GM12878 (cell line): ENCODE results near the gene FKTN. TPM values are rescaled to one million over a fixed set of nuclear protein-coding genes. Genes with fewer than 3 reads are reported as not detected.
"Not testable (repeated sequence)": the region's sequence is repeated elsewhere in the genome, so short reads cannot be mapped to it uniquely, and the experiment has no call there.

Experiments used
- ATAC-seq: fragments of 200-7000 bp; cut with Tn5 transposase; 3 replicates; pipeline ENCODE4 v1.9.1; 2020; ENCODE audit warnings: mild to moderate bottlenecking, moderate library complexity
- BruUV-seq: library from RNA; stranded (reverse); fragments of 400-500 nt; replicated peaks from 2 replicates; lab custom pipeline; 2021; lab: Mats Ljungman, UMichigan
- CTCF ChIA-PET: fragments of 300-600 bp; sonication (Branson Sonifier 250); formaldehyde crosslinking; extraction: SDS; loops from one replicate; lab custom pipeline; 2021; ENCODE audit warnings: inconsistent platforms; lab: Yijun Ruan, JAX
- POLR2A ChIA-PET: fragments of 350-600 bp; formaldehyde crosslinking; extraction: SDS; loops from one replicate; lab custom pipeline; 2021; ENCODE audit warnings: inconsistent platforms; lab: Charles Lee
- RAD21 ChIA-PET: fragments of 300-600 bp; sonication (Branson Sonifier 250); formaldehyde crosslinking; loops from one replicate; lab custom pipeline; 2023; ENCODE audit warnings: antibody characterized with exemption; ENCODE audit not compliant: unreplicated experiment; lab: Charles Lee
- SMC1A ChIA-PET: fragments of 300-600 bp; sonication (Branson Sonifier 250); formaldehyde crosslinking; loops from one replicate; lab custom pipeline; 2023; ENCODE audit not compliant: unreplicated experiment, uncharacterized antibody; lab: Charles Lee
- DNase-seq: peaks from one replicate; pipeline ENCODE4 v3.0.0-alpha.2; 2011; ENCODE audit warnings: low read depth, low spot score
- FAIRE-seq: peaks from 3 replicates; lab custom pipeline; 2011; peaks lifted over from hg19 to GRCh38; lab: Jason Lieb, UNC
- H2AFZ ChIP-seq: 2 replicates; pipeline ENCODE4 v1.6.0; 2011; ENCODE audit warnings: low read depth, low read length, control low read depth; ENCODE audit not compliant: control insufficient read depth
- H3K27ac ChIP-seq: 2 replicates; pipeline ENCODE4 v1.5.1; 2011; ENCODE audit warnings: control low read depth; ENCODE audit not compliant: control insufficient read depth, insufficient read depth
- H3K27me3 ChIP-seq, 2 experiments: replicated peaks in 1 of 2; 2 replicates each; pipeline versions ENCODE4 v1.6.0 to v1.6.1; 2011; ENCODE audit warnings: low read length in 1 of 2; ENCODE audit not compliant: control insufficient read depth in 2 of 2, insufficient read depth in 2 of 2
- H3K36me3 ChIP-seq, 2 experiments: 2 replicates each; pipeline ENCODE4 v1.5.1; 2011; ENCODE audit warnings: low read length in 1 of 2; ENCODE audit not compliant: control insufficient read depth in 2 of 2, insufficient read depth in 2 of 2
- H3K4me1 ChIP-seq: 2 replicates; pipeline ENCODE4 v1.6.1; 2011; ENCODE audit warnings: mild to moderate bottlenecking, low read length, moderate library complexity, mixed read lengths; ENCODE audit not compliant: control insufficient read depth, insufficient read depth
- H3K4me2 ChIP-seq: 2 replicates; pipeline ENCODE4 v1.6.0; 2011; ENCODE audit warnings: control low read depth; ENCODE audit not compliant: control insufficient read depth, insufficient read depth
- H3K4me3 ChIP-seq: fragments of 200-600 bp; sonication (generic); 2 replicates; pipeline ENCODE4 v1.5.1; 2016
- H3K79me2 ChIP-seq: 2 replicates; pipeline ENCODE4 v1.6.0; 2011; ENCODE audit warnings: low read length; ENCODE audit not compliant: control insufficient read depth, insufficient read depth
- H3K9ac ChIP-seq: 2 replicates; pipeline ENCODE4 v1.8.0; 2011; ENCODE audit warnings: low read length, control low read depth, mixed read lengths; ENCODE audit not compliant: control insufficient read depth, insufficient read depth
- H3K9me3 ChIP-seq: replicated peaks from 3 replicates; pipeline ENCODE4 v1.5.1; 2011; ENCODE audit warnings: mild to moderate bottlenecking, low read length; ENCODE audit not compliant: control insufficient read depth, insufficient read depth
- H4K20me1 ChIP-seq: 2 replicates; pipeline ENCODE4 v1.6.0; 2011; ENCODE audit not compliant: control insufficient read depth, insufficient read depth
- CEBPZ ChIP-seq: fragments of 150-350 bp; IDR thresholded peaks from 2 replicates; pipeline ENCODE4 v1.6.1; 2016; ENCODE audit warnings: low read depth, low read length
- WGBS: methylation state at CpG from one replicate; pipeline ENCODE4 v1.1.6; 2016; ENCODE audit warnings: low lambda C conversion rate; ENCODE audit not compliant: insufficient replicate concordance, insufficient coverage; ENCODE audit errors: missing lambda C conversion rate; 5-methylcytosine and 5-hydroxymethylcytosine counted together
- in situ Hi-C: fragments of 300-500 bp; cut with MboI; formaldehyde crosslinking; loops from 9 replicates; pipeline ENCODE4 v1.14.3; 2018; ENCODE audit warnings: mixed read lengths
- intact Hi-C: fragments of 100-400 bp; cut with micrococcal nuclease; formaldehyde crosslinking; loops from one replicate; pipeline ENCODE4 v1.14.2; 2022; ENCODE audit not compliant: unreplicated experiment
- polyA plus RNA-seq, 11 experiments: library from polyadenylated mRNA; depleted of rRNA in 4 of 11; unstranded in 6 of 11; stranded (reverse) in 5 of 11; fragments of >200 nt; fragmentation: Nextera tagmentation in 4 of 11; fragmentation: Illumina TruSeq in 1 of 11; extraction: Ambion mirVana in 4 of 11; extraction: Trizol in 1 of 11; gene quantifications; 1 replicate in 1 of 11; 2 replicates in 10 of 11; pipeline versions ENCODE4 v1.2.1 to v1.2.3, GENCODE V29; 2011 to 2016; ENCODE audit warnings: inconsistent platforms in 2 of 11, missing spikeins in 2 of 11, low read depth in 1 of 11
- total RNA-seq, 4 experiments: library from RNA; depleted of rRNA in 3 of 4; stranded (reverse); fragments of >200 nt in 3 of 4; fragmentation: Illumina TruSeq in 1 of 4; extraction: Trizol in 1 of 4; gene quantifications; 2 replicates each; pipeline versions ENCODE4 v1.2.1 to v1.2.3, GENCODE V29; 2013 to 2021

Gene FKTN
- total and polyA plus RNA-seq, 10 of the 15 experiments (the other 5 are each of a cell fraction or from before 2014, with no cell fraction given): 3.6 to 15.9 (median 10.6) TPM

- TF ChIP-seq CEBPZ: no peak
- TF ChIP-seq, all 136 proteins: peak for 0
Measured at GRCh38 chr9:105515811-105516413, 42.0 kb upstream of the FKTN start (continued).

- H3K9ac ChIP-seq, H3K79me2 ChIP-seq, FAIRE-seq, H3K4me3 ChIP-seq, H3K4me1 ChIP-seq, BruUV-seq, intact Hi-C loops, in situ Hi-C loops, DNase-seq, CTCF ChIA-PET, H3K27me3 ChIP-seq, H2AFZ ChIP-seq, H3K4me2 ChIP-seq, RAD21 ChIA-PET, H3K27ac ChIP-seq, H3K9me3 ChIP-seq, POLR2A ChIA-PET, H4K20me1 ChIP-seq: not testable (repeated sequence)
- ATAC-seq: peak; percentile 88
- SMC1A ChIA-PET: interaction anchor here (1.1 kb wide), 1 partner anchor 11 kb away, joined by 3 read pairs; no protein-coding TSS in a partner anchor
- H3K36me3 ChIP-seq: peaks cover 6 to 10% of the 10 kb centered on the region in 2 experiments; a peak in 3 of 4 replicates
- 80% methylated on average over 40 of the region's 43 CpGs for WGBS
Measured at GRCh38 chr9:105519710-105520369, 38.1 kb upstream of the FKTN start.

- H3K36me3 ChIP-seq, H3K4me3 ChIP-seq, FAIRE-seq, DNase-seq, in situ Hi-C loops, H2AFZ ChIP-seq, ATAC-seq, POLR2A ChIA-PET, H3K4me2 ChIP-seq, H3K4me1 ChIP-seq, H3K27ac ChIP-seq, RAD21 ChIA-PET, BruUV-seq, H3K9me3 ChIP-seq, CTCF ChIA-PET, H3K9ac ChIP-seq, H3K27me3 ChIP-seq, H3K79me2 ChIP-seq, H4K20me1 ChIP-seq, intact Hi-C loops: not testable (repeated sequence)
- SMC1A ChIA-PET: interaction anchor here (1.3 to 2.6 kb wide), 3 partner anchors 9 to 20 kb away, joined by 5 to 7 read pairs (median 6); no protein-coding TSS in a partner anchor
- 98% methylated on average over 6 of the region's 6 CpGs for WGBS
Measured at GRCh38 chr9:105520992-105521391, 36.9 kb upstream of the FKTN start.
